ENCODE measurements around the gene KITLG.

DNA sequence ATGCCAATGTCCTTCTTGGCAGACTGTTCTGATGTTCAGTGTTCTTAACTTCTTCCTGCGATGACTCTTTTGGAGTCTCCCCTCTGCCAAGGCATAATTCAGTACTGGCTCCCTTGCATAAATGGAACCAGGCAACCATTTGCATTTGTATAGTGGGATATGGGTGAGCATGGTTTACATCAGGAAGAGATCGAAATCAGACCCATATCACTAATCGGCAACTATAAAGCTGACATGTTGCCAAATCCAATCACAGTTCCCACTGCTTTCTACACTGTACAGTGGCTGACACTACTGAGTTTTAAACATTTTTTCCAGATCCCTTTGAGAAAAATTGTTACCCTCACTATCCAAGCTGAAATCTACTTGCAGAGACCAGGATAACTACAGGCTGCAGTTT lies 83.8 kb downstream of the KITLG start:
- TF ChIP-seq, protein P1, sequence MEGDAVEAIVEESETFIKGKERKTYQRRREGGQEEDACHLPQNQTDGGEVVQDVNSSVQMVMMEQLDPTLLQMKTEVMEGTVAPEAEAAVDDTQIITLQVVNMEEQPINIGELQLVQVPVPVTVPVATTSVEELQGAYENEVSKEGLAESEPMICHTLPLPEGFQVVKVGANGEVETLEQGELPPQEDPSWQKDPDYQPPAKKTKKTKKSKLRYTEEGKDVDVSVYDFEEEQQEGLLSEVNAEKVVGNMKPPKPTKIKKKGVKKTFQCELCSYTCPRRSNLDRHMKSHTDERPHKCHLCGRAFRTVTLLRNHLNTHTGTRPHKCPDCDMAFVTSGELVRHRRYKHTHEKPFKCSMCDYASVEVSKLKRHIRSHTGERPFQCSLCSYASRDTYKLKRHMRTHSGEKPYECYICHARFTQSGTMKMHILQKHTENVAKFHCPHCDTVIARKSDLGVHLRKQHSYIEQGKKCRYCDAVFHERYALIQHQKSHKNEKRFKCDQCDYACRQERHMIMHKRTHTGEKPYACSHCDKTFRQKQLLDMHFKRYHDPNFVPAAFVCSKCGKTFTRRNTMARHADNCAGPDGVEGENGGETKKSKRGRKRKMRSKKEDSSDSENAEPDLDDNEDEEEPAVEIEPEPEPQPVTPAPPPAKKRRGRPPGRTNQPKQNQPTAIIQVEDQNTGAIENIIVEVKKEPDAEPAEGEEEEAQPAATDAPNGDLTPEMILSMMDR (IDR thresholded peaks at IDR 0.05; ENCODE audit: poor library complexity) = no peak
- TF ChIP-seq EZH2 (IDR thresholded peaks at IDR 0.05; ENCODE audit: borderline replicate concordance) (no peak), EZH2phosphoT487 (IDR thresholded peaks at IDR 0.05; ENCODE audit: low read depth, severe bottlenecking, unreplicated experiment) (no peak)
